Stimulated activated CD4-positive, alpha-beta T cell treated with anti-CD3 and anti-CD28 coated beads, Interleukin-15, amount 100 ng/mL, for 48 hours (primary cell): ENCODE measurements around the gene KCNJ6.

Experiments used
- DNase-seq, 2 donors: peaks; one replicate each; pipeline ENCODE4 v3.0.0-alpha.2; 2020; ENCODE audit warnings: low read depth in 2 of 2

Gene KCNJ6

GRCh38 chr21:37817242-37817641 lies 99.0 kb downstream of the KCNJ6 start:
- no peak for DNase-seq

- no peak for DNase-seq
These were observed 100.4 kb downstream of the KCNJ6 start for GRCh38 chr21:37815893-37816292.

GRCh38 chr21:37811711-37812110 lies 104.5 kb downstream of the KCNJ6 start:
- no peak for DNase-seq

GRCh38 chr21:37808261-37808660 lies 108.0 kb downstream of the KCNJ6 start:
- no peak for DNase-seq

GRCh38 chr21:37805266-37805665 lies 111.0 kb downstream of the KCNJ6 start:
- DNase-seq, result no peak

GRCh38 chr21:37804001-37804400 lies 112.3 kb downstream of the KCNJ6 start:
- no peak for DNase-seq

GRCh38 chr21:37803101-37803651 lies 113.1 kb downstream of the KCNJ6 start:
- no peak for DNase-seq

GRCh38 chr21:37800456-37801061 lies 115.7 kb downstream of the KCNJ6 start:
- no peak for DNase-seq

GRCh38 chr21:37800057-37800455 lies 116.2 kb downstream of the KCNJ6 start:
- DNase-seq, result no peak

- no peak for DNase-seq
These were observed 116.8 kb downstream of the KCNJ6 start for GRCh38 chr21:37799211-37800056.

GRCh38 chr21:37797403-37797802 lies 118.9 kb downstream of the KCNJ6 start:
- no peak for DNase-seq

GRCh38 chr21:37796011-37796410 lies 120.2 kb downstream of the KCNJ6 start:
- no peak for DNase-seq

- no peak for DNase-seq
These were observed 122.6 kb downstream of the KCNJ6 start for GRCh38 chr21:37793660-37794059.

GRCh38 chr21:37792046-37792445 lies 124.2 kb downstream of the KCNJ6 start:
- DNase-seq, result no peak

GRCh38 chr21:37790905-37791304 lies 125.4 kb downstream of the KCNJ6 start:
- DNase-seq, result no peak

- DNase-seq, result no peak
These were observed 127.8 kb downstream of the KCNJ6 start for GRCh38 chr21:37788503-37788902.

GRCh38 chr21:37787456-37787855 lies 128.8 kb downstream of the KCNJ6 start:
- no peak for DNase-seq

GRCh38 chr21:37784591-37785318 lies 131.5 kb downstream of the KCNJ6 start:
- no peak for DNase-seq

- no peak for DNase-seq
These were observed 133.2 kb downstream of the KCNJ6 start for GRCh38 chr21:37783016-37783415.

- no peak for DNase-seq
These were observed 135.0 kb downstream of the KCNJ6 start for GRCh38 chr21:37780991-37781983.

- no peak for DNase-seq
These were observed 145.1 kb downstream of the KCNJ6 start for GRCh38 chr21:37771181-37771580.
